Common myeloid progenitor, CD34-positive (primary cell): ENCODE data around the gene ALG9.
A peak's percentile ranks its signal among the peaks of the same experiment; 100 is the strongest.

Experiments used
- CTCF ChIA-PET: fragments of 350-600 bp; sonication (Branson Sonifier 250); formaldehyde crosslinking; loops from one replicate; lab custom pipeline; 2021; ENCODE audit warnings: antibody characterized with exemption; lab: Charles Lee
- POLR2A ChIA-PET: fragments of 350-600 bp; sonication (Branson Sonifier 250); formaldehyde crosslinking; loops from one replicate; lab custom pipeline; 2021; ENCODE audit warnings: antibody characterized with exemption; lab: Charles Lee
- DNase-seq, 3 donors: peaks; one replicate each; pipeline versions ENCODE4 v3.0.0 to v3.0.0-alpha.2; 2013
- H3K27ac ChIP-seq, 2 experiments: 1 replicate in 1 of 2; 2 replicates in 1 of 2; pipeline ENCODE4 v1.7.0; 2013; ENCODE audit warnings: inconsistent platforms in 2 of 2, low read length in 2 of 2, mild to moderate bottlenecking in 2 of 2, low read depth in 1 of 2, moderate library complexity in 1 of 2; ENCODE audit not compliant: severe bottlenecking in 2 of 2, insufficient read depth in 1 of 2, poor library complexity in 1 of 2
- H3K27me3 ChIP-seq, 5 experiments: replicated peaks in 2 of 5; 1 replicate in 3 of 5; 2 replicates in 2 of 5; pipeline versions ENCODE4 v1.6.1 to v1.7.0; 2013; ENCODE audit warnings: low read length in 4 of 5, mild to moderate bottlenecking in 2 of 5, moderate library complexity in 2 of 5, inconsistent platforms in 1 of 5; ENCODE audit not compliant: insufficient read depth in 5 of 5, control insufficient read depth in 4 of 5
- H3K36me3 ChIP-seq, 4 experiments: 1 replicate in 2 of 4; 2 replicates in 2 of 4; pipeline versions ENCODE4 v1.6.1 to v1.7.0; 2013; ENCODE audit warnings: low read length in 3 of 4, control low read depth in 1 of 4, mild to moderate bottlenecking in 1 of 4; ENCODE audit not compliant: control insufficient read depth in 4 of 4, insufficient read depth in 4 of 4
- H3K4me1 ChIP-seq, 4 experiments: 1 replicate in 3 of 4; 2 replicates in 1 of 4; pipeline versions ENCODE4 v1.6.1 to v1.7.1; 2013; ENCODE audit warnings: low read length in 3 of 4, mild to moderate bottlenecking in 3 of 4, control low read depth in 1 of 4, inconsistent platforms in 1 of 4, moderate library complexity in 1 of 4; ENCODE audit not compliant: control insufficient read depth in 4 of 4, insufficient read depth in 4 of 4; ENCODE audit errors: control extremely low read depth in 1 of 4
- H3K4me3 ChIP-seq, 7 experiments: 1 replicate in 4 of 7; 2 replicates in 3 of 7; pipeline versions ENCODE4 v1.5.1 to v1.7.0; 2013; ENCODE audit warnings: mild to moderate bottlenecking in 7 of 7, low read length in 6 of 7, moderate library complexity in 6 of 7, inconsistent platforms in 2 of 7, low read depth in 2 of 7, control low read depth in 1 of 7; ENCODE audit not compliant: insufficient read depth in 4 of 7, control insufficient read depth in 1 of 7; ENCODE audit errors: extremely low read depth in 1 of 7
- H3K9me3 ChIP-seq, 5 experiments: 1 replicate in 4 of 5; 2 replicates in 1 of 5; pipeline versions ENCODE4 v1.6.1 to v1.7.1; 2013; ENCODE audit warnings: low read length in 4 of 5, mild to moderate bottlenecking in 2 of 5, inconsistent platforms in 1 of 5, low read depth in 1 of 5, moderate library complexity in 1 of 5; ENCODE audit not compliant: control insufficient read depth in 4 of 5, insufficient read depth in 2 of 5; ENCODE audit errors: control extremely low read depth in 1 of 5
- WGBS: methylation state at CpG from one replicate; pipeline ENCODE4 v1.1.5; 2013; ENCODE audit not compliant: insufficient coverage; 5-methylcytosine and 5-hydroxymethylcytosine counted together

Gene ALG9

DNA sequence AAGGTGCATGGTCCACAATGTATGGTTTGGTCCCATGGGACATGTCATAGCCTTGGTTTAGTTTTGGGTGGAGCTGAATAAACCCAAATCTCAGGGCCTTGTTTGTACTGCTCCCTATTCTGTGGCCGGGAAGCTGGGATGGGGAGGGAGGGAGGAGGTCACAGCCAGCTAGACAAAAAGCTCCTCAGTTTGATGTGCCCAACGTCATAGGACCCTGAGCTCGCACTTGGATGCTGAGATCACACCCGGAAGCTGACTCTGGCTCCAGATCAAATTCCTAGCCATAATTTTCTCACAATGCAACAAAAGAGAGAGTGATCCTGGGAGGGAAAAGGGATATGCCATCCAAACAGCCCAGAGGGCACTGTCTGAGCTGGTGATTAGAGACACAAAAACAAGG lies 42.6 kb upstream of the ALG9 start:
- no peak for DNase-seq

DNA sequence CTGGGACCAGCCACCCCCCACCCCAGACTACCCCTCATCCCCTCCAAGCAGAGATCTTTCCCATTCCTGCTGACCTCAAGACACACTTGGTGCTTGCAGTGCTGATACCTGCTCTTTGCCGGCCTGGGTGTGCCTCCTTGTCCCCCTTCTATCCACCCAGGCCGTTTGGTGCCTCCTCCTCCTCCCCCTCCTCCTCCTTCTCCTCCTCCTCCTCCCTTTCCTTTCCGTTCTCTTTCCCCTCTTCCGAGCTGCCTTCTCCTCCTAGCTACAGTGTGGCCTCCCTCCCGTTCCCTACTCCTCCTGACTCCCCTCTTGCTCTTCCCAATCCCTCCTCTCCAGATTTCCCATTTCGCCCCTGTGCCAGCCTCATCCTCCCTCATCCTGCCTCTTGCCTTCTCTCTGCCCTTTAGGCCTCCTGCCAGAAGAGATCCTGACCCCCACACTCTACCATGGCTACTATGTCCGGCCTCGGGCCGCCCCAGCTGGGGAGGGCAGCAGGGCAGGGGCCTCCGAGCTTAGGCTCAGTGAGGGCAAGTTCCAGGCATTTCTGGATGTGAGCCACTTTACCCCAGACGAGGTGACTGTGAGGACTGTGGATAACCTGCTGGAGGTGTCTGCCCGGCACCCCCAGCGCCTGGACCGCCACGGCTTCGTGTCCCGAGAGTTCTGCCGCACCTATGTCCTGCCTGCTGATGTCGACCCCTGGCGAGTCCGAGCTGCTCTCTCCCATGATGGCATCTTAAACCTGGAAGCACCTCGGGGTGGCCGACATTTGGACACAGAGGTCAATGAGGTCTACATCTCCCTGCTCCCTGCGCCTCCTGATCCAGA lies 41.9 kb upstream of the ALG9 start:
- no peak for DNase-seq
- no peaks in the 10 kb centered on the region for H3K4me1 ChIP-seq
- ChIA-PET CTCF (interaction anchor here (0.8 to 2.5 kb wide), 2 partner anchors 8 to 10 kb away, joined by 3 to 6 read pairs; no protein-coding TSS in a partner anchor), POLR2A (no interaction called here)
- H3K27me3 ChIP-seq: peaks cover 16 to 59% (median 31%) of the 10 kb centered on the region in 5 experiments
- H3K36me3 ChIP-seq: no peaks in the 10 kb centered on the region
- H3K9me3 ChIP-seq: no peaks in the 10 kb centered on the region
- 92% methylated on average over 24 of the region's 24 CpGs for WGBS
- no peak overlapping the region for H3K27ac ChIP-seq
- H3K4me3 ChIP-seq: no peak overlapping the region

More for the DNA sequence above, 42.6 kb upstream of the ALG9 start:
- no peak overlapping the region for H3K27ac ChIP-seq
- ChIA-PET POLR2A (no interaction called here), CTCF (interaction anchor here (0.8 to 2.5 kb wide), 2 partner anchors 9 to 10 kb away, joined by 3 to 6 read pairs; no protein-coding TSS in a partner anchor)
- H3K4me3 ChIP-seq: no peak overlapping the region
- no peaks in the 10 kb centered on the region for H3K9me3 ChIP-seq
- 100% methylated on average over 3 of the region's 4 CpGs for WGBS
- H3K36me3 ChIP-seq: no peaks in the 10 kb centered on the region
- H3K27me3 ChIP-seq: peaks cover 16 to 59% (median 30%) of the 10 kb centered on the region in 5 experiments
- H3K4me1 ChIP-seq: no peaks in the 10 kb centered on the region

DNA sequence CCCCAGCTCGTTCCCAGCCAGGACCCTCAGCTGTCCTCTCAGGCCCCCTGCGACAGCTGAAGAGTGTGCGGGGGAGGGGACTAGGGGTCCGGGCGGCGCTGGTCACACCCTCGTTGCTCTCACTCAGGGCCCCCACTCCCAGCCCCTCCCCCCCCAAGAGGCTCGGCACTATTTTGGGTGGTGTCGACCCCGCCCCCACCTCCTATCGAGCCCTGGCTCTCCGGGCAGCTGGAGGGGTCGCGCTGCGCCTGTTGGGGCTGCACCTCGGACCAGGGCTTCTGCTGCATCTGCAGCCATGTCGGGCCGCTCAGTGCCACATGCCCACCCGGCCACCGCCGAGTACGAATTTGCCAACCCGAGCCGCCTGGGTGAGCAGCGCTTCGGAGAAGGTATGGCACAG lies 41.2 kb upstream of the ALG9 start, which contains the start of gene HSPB2:
Gene HSPB2 (plus strand): TSS at position 200 of the 400 bp plus-strand sequence. CDS start 96 bp downstream, at position 296.
- Histone ChIP-seq H3K27ac (no peak within 1 kb of the TSS), H3K4me1 (no peaks in the 10 kb centered on the region), H3K4me3 (peak within 1 kb of the TSS in 1 of 7 experiments; percentile 19), H3K36me3 (no peaks in the 10 kb centered on the region), H3K9me3 (no peaks in the 10 kb centered on the region), H3K27me3 (peaks cover 16 to 59% (median 31%) of the 10 kb centered on the region in 5 experiments)
- no peak for DNase-seq
- ChIA-PET CTCF (interaction anchor here (0.6 to 0.7 kb wide), 2 partner anchors 16 to 71 kb away, joined by 3 to 4 read pairs; no protein-coding TSS in a partner anchor), POLR2A (interaction anchor here (1.2 kb wide), 1 partner anchor 14 kb away, joined by 4 read pairs; no protein-coding TSS in a partner anchor)
- WGBS: 8% methylated on average over 9 of the region's 26 CpGs

DNA sequence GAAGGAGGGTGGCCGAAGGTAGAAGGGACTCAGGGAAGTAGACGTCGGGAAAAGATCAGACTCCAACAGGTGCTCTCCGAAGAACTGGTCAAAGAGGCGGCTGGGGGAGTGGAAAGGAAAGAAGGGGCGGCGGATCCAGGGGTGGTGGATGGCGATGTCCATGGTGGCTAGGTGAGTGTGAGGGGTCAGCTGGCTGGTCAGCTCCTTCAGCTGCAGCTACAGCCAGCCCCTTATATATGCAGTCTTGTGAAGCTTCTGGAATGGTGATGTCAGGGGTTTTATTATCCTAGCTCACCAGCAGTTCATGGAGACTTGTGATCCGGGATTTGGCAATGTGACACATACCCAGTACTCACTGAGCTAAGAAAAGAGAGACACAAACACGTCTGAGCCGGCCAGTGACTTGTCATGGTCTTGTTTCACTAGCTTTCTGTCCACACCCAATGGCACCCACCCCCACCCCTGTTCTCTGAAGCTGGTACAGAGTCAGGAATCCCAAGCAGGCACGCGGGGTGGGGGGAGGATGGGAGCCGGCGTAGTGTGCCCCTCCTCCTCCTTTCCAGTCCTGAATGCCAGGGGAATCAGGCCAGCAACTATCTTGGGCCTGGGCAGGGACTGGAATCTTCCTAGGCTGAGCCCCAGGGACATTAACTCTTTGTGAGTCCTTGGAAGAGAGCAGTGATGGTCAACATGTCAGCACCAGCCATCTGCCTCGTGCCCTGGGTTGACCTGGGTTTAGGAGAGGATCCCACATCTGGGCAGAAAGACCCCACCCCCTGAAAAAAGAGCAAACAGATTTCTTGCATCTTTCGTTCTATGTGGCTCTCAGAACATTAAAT lies 40.4 kb upstream of the ALG9 start, which contains the start of gene CRYAB:
Gene CRYAB (minus strand): TSS at position 208 of the 839 bp plus-strand sequence. CDS start 46 bp downstream, at position 162.
- CTCF ChIA-PET: interaction anchor here (0.6 to 1.0 kb wide), 3 partner anchors 15 to 72 kb away, joined by 3 to 4 read pairs (median 3); no protein-coding TSS in a partner anchor
- Histone ChIP-seq H3K36me3 (no peaks in the 10 kb centered on the region), H3K27me3 (peaks cover 16 to 59% (median 31%) of the 10 kb centered on the region in 5 experiments), H3K4me3 (peak within 1 kb of the TSS in 1 of 7 experiments; percentile 19), H3K9me3 (no peaks in the 10 kb centered on the region), H3K4me1 (no peaks in the 10 kb centered on the region), H3K27ac (no peak within 1 kb of the TSS)
- 73% methylated on average over 13 of the region's 17 CpGs for WGBS
- POLR2A ChIA-PET: interaction anchor here (1.2 kb wide), 1 partner anchor 15 kb away, joined by 4 read pairs; no protein-coding TSS in a partner anchor
- no peak for DNase-seq

DNA sequence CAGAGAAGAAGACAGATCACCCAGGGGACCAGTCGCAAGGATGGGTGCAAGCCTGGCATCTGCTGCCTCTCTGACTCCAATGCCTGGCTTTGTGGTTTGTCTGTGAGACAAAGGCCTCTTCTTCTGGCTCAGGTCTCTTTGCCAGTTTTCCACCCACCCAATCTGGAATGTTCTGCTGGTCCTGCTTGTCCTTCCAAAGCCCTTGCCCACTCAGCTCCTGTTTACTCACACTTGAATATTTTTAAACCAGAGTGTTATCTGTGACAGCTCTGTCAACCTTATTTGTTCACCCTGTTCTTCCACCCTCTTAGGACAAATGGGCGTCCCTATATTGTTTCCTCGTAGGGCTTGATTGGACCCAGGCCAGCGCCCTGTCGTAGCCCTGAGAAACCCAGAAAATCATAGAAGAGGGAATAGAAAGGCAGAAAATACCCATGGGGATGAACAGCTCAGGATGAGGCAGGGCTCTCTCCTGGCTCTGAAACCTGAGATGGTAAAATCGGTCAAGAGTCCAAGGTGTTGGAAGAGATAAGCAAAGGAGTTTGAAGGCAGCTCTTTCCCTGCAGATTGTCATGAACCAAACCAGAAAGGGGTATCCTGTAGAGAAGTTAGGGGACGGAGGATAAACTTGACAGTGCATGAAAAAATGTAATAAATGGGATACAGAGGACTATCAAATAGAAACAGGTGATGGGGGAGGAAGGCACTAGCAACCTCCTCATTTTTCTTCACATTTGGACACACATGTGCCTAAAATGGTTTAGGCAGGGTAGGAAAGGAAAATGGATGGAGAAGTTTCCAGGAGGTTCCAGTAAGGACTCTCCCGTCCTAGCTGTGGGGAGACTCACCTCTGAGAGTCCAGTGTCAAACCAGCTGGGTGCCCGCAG lies 39.5 kb upstream of the ALG9 start:
- peaks cover 16 to 55% (median 31%) of the 10 kb centered on the region in 5 experiments for H3K27me3 ChIP-seq
- CTCF ChIA-PET: interaction anchor here (0.7 to 2.2 kb wide), 3 partner anchors 13 to 206 kb away, joined by 3 to 6 read pairs (median 3); no protein-coding TSS in a partner anchor
- H3K27ac ChIP-seq: no peak overlapping the region

DNA sequence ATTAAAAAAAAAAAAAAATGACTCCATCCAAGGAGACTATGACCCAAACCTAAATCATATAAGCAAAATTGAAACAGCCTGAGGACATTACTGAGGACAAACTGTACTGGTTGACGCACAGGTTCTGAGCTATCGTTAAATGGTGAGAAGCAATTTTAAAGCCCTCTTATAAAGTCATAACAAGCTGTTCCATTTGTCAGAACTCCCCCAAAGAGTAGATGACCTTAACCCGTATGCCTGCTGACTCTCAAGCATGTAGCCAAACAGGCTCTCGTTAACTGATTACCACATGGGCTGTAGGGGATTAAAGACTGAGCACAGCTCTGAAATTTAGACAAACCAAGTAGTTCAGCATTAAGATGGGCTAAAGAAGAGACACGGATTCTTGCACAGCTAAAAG lies 38.0 kb upstream of the ALG9 start:
- H3K4me1 ChIP-seq: no peaks in the 10 kb centered on the region
- peaks cover 14 to 46% (median 29%) of the 10 kb centered on the region in 5 experiments for H3K27me3 ChIP-seq
- H3K36me3 ChIP-seq: no peaks in the 10 kb centered on the region
- CTCF ChIA-PET: interaction anchor here (2.2 kb wide), 1 partner anchor 15 kb away, joined by 6 read pairs; no protein-coding TSS in a partner anchor
- POLR2A ChIA-PET: no interaction called here
- WGBS: 100% methylated on average over 4 of the region's 5 CpGs
- H3K27ac ChIP-seq: no peak overlapping the region
- H3K4me3 ChIP-seq: no peak overlapping the region
- H3K9me3 ChIP-seq: peaks cover 0 to 3% (median 0%) of the 10 kb centered on the region in 5 experiments
- no peak for DNase-seq

More for the DNA sequence above, 39.5 kb upstream of the ALG9 start:
- H3K9me3 ChIP-seq: no peaks in the 10 kb centered on the region
- DNase-seq: no peak
- 92% methylated on average over 7 of the region's 9 CpGs for WGBS
- no peaks in the 10 kb centered on the region for H3K4me1 ChIP-seq
- POLR2A ChIA-PET: interaction anchor here (1.2 kb wide), 1 partner anchor 15 kb away, joined by 4 read pairs; no protein-coding TSS in a partner anchor
- no peaks in the 10 kb centered on the region for H3K36me3 ChIP-seq
- no peak overlapping the region for H3K4me3 ChIP-seq
